ENCODE data around the gene PLA1A.
A peak's percentile ranks its signal among the peaks of the same experiment; 100 is the strongest.
"Not testable (repeated sequence)": the region's sequence is repeated elsewhere in the genome, so short reads cannot be mapped to it uniquely, and the experiment has no call there.

The PLA1A gene

DNA sequence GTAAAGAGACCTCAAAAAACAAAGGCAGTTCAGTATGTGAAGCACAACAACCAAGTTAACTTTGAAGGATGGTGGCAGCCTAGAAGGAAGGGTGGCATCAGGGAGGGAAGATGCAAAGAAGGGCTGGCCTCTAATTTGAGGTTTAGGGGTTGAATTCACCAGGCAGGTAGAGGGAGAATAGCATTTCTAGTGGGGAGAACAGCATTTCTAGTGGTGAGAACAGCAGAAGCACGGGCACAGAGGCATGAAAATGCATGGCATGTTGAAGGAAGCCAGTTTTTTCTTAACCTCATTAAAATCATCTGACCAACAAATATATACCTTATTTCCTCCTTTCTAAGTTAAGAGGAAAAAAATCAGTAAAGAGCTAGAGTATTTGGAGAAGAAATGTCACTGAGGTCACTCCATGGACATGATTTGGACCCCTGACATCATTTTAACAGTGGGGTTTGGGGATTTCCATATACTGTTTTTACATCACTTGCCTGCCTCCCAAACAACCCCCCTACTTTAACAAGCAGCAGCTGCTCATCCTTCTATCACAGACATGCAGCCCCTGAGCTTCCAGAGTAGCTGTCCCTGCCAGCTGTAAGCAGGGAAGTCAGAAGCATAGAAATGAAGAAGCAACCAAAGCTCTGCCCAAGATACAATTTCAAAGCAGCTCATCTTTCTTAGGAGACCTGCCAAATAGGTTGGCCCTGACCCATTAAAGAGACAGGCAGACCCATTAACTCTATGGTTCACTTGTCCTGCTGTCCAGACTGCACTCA lies 65.1 kb downstream of the PLA1A start:
- DNase-seq (ENCODE audit: low read depth): peak; percentile 57

DNA sequence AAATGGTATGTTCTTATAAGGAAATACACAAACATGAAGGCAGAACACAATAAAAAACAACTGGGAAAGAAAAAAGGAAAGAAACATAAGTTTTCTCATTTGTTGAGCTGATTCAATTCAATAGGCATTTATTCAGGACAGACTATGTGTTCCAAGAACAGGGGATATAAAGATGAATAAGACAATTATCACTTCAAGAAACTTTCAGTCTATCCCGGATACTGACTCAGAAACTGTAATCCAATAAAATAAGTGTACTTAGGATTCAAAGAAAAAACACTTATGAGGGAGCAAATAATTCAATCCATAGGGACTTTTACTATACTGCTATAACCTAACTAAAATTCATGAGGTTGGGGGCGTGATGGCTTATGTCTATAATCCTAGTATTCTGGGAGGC lies 66.2 kb downstream of the PLA1A start:
- peak; percentile 32 for DNase-seq (ENCODE audit: low read depth)

DNA sequence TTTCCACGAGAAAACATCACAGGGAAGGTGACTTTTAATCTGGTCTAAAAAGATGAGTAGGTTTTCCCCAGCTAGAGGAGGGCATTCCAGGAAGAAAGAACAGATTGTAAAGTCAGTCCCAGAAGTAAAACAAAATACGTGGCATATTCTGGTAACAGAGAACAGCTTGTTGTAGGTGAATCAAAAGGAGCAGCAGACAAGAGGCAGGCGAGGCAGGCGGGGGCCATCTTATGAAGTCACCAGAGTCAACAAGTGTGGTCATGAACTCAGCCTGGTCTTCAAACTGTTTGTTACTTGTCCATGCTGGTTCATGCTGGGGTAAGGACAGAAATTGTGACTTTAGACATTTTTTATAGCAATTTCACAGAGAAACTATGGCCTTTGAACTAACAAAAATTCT lies 66.7 kb downstream of the PLA1A start:
- DNase-seq (ENCODE audit: low read depth): peak; percentile 17

DNA sequence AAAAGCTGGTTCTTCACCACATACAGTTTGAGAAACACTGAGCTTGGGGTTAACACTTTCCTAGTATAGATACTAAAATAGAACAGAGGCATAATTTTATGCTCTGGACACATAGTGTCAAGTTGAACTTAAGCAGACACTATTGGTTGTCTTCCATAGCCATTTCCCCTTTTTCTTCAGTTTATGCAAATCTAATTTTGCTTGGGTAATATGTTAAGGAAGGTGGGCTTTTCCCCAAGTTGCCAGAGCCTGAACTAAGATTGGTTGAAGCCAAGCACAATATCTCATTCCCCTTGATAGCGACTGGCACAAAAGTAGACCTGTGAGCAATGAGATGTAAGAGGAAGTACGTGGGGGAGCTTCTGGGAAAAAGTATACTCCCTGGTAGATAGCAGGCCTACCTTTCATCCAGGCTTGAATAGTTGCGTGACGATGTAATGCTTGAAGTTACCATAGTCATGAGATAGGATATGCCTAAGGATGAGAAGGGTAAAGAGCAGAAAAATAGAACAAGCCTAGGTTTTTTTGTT lies 67.2 kb downstream of the PLA1A start:
- peak; percentile 50 for DNase-seq (ENCODE audit: low read depth)

DNA sequence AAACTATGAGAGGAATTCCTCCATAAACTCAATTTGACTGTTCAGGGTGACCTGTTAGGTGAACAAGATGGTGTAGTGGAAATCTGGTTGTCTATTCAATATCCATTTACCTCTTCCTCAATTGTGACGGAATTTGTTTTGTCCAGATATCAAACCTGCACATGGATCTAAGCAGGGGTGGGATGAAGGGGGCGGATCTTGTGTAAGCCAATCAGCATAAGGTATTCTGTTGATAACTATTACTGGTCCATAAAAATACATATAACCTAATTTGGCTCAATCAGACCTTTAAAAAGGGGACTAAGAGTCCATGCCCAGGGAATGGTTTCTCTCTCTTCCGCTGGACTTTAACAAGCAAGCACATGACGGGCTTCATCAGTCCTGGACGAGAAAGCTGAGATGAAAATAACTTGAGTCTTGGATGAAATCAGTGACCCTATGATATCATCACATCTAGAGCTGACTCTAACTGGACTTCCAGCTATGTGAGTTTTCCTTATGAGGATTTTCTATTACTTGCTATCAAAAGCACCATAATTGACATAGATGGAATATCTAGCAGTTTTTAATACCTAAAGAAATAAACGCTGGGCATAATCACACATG lies 68.4 kb downstream of the PLA1A start:
- no peak for DNase-seq (ENCODE audit: low read depth)

DNA sequence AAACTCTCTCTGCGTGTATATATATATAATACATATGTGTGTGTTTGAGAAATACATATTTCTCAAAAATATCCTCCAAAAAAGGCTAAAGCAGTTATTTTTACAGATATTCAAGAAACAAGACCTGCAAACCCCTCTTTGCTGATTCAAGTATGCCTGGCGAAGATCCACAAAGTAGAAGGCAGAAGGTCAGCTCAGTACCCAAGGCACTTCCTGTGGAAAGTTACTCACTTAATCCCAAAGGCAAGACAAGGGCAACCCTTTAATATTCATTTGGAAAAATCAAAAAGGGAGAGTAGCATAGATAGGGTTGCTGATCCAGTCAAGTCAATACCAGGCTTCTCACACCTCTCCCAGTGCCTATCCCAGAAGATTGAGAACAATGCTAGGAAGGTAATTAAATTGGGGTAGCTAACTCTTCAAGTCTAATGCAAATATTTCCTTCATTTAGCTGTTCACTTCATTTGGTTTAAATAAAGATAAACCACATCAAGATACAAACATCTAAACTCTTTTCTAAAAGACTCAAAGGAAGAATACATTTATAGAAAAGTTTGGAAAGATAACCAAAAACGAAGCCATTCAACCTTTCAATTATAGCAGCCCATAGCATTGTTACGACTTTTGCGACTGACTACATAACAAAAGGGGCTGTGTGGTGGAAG lies 72.4 kb downstream of the PLA1A start:
- DNase-seq (ENCODE audit: low read depth): peak; percentile 38

DNA sequence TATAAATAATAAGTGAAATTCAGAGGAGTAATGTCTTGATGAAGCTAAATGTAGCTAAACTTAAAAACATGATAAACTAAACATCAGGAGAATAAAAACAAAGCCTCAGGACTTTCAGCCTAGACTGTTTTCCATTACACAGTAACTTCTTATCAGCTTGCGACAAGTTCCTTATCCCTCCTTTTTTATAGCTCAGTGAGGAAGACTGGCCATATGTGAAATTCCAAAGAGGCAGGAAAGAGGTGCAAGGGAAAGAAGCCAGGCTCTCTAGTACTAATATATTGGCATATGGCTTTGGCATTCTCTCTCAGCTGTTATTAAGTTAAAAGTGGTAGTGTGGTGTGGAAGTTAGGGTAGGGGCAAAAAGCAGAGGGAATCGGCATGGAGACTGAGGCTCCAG lies 75.1 kb downstream of the PLA1A start:
- DNase-seq (ENCODE audit: low read depth): no peak

DNA sequence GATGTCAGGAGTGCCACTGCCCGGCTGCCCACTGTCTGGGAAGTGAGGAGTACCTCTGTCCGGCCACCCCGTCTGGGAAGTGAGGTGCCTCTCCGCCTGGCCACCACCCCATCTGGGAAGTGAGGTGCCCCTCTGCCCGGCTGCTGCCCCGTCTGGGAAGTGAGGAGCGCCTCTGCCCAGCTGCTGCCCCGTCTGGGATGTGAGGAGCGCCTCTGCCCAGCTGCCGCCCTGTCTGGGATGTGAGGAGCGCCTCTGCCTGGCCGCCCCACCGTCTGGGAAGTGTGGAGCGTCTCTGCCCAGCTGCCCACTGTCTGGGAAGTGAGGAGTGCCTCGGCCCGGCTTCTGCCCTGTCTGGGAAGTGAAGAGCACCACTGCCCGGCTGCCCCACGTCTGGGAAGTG lies 76.2 kb downstream of the PLA1A start:
- DNase-seq (ENCODE audit: low read depth): no peak

DNA sequence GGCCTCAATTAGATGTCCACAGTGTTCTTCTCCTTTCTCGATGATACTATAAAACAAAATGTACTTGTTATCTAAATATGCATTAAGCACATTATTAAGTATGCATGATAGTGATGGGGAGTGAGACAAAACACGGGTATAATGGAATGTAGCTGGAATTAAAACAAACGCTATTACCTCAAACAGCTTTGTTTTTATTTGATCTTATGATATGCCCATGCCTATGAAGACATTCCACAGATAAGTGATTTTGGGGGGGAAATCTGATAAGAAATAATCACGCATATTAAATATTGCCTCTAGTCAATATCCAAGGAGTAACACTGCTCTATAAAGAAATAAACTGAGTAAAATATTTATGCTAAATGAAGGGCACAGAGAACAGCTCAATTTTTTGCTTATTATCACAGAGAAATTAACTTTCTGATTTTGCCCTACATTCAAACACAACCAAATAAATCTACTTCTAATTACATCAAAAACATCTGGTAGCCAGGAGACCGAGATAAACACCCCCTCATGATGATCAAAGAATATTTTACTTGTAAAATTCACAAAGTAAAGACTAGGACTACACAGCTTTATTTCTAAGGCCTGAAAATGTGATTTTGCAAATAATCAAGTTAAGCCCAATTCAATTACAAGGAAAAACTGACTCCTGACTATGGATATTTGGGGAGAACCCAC lies 77.6 kb downstream of the PLA1A start:
- DNase-seq (ENCODE audit: low read depth): no peak

DNA sequence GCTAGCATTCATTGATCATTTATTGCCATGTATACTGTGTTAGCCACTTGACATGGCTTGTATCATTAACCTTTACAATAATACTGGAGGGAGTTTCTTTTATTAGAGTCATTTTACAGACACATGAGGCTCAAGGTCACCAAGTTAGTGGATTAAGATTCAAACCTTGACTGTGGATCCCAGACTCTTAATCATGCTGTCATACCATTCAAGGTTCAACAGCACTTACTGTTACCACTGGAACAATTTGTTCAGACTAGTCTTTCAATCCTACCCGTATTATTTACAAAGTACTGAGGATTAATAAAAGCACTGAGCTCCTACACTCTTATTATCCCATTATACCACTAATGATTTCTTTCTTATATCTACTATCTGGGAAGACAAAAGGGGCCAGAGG lies 78.3 kb downstream of the PLA1A start:
- DNase-seq (ENCODE audit: low read depth): peak; percentile 11

DNA sequence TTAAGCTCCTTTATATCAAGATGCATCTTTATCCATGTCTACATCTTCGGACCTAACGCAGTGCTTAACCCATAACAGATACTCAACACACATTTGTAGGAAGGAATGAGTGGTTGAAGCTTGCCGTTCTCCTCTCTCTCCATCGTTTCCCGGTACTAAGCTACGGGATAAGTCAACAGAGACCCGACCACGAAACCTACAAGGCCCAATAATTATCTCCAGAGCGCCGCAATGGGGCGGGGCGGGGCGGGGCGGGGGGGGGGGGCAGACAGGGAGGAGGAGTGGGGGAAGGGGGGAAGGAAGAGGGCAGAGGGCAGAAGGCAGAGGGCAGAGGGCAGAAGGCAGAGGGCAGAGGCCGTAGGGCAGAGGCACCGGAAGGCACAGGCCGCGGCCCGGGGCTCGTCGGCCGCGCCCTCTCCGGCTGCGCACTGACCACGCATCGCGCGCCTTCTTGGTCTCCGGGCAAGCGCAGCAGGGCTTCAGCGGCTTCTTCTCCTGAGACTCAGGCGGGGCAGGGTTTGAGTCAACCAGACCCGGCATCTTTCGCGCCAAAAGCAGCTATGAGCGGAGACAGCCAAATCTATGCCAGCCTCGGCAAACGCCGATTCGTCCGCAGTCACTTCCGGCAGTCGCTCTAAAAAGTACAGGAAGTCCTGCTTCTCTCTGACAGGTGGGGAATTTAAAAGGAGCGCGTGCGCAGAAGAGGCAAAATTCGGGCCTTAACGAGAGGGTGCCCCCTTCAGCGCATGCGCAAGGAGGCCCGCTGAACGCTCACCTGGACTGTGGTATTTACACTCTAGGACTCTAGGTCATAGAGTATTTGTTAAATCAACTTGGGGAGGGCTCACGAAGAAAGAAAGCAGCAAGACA lies 79.3 kb downstream of the PLA1A start, which contains the start of gene COX17:
COX17 (minus strand) TSS at position 636 of the 870 bp plus-strand sequence; CDS start at position 540, 96 bp downstream.
- peak; percentile 94 for DNase-seq (ENCODE audit: low read depth)

DNA sequence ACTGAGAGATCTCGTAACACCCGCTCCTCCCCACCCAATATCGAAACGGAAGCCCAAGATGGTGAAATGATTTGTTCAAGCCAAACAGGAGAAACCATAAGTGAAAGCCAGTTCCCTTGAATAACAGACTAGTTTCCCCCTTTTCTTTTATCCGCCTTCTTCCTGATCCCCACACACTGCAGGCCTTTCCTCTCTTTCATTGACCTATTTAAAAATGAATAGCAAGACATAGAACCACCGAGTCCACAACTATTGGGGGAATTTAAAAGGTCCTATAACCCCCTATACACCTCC lies 79.9 kb downstream of the PLA1A start:
- no peak for DNase-seq (ENCODE audit: low read depth)

DNA sequence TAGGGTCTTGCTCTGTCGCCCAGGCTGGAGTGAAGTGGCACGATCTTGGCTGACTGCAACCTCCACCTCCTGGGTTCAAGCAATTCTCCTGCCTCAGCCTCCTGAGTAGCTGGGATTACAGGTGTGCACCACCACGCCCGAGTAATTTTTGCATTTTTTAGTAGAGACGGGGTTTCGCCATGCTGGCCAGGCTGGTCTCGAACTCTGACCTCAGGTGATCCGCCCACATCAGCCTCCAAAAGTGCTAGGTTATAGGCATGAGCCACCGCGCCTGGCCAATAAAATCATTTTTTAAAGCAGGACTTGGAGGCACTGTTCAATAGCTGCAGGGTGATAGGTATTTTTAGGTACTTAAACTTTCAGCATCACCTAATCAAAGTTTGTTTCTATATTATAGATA lies 80.5 kb downstream of the PLA1A start:
- DNase-seq (ENCODE audit: low read depth): not testable (repeated sequence)
